Measurements from ENCODE around the gene TLR6.
"Not testable (repeated sequence)": the region's sequence is repeated elsewhere in the genome, so short reads cannot be mapped to it uniquely, and the experiment has no call there.

The TLR6 gene

GRCh38 chr4:38815885-38816782 lies 40.5 kb downstream of the TLR6 start:
- no peak overlapping the region for H3K4me3 ChIP-seq (ENCODE audit: low read length)
- no peak for DNase-seq (ENCODE audit: low read depth)
- TF ChIP-seq, protein P1, sequence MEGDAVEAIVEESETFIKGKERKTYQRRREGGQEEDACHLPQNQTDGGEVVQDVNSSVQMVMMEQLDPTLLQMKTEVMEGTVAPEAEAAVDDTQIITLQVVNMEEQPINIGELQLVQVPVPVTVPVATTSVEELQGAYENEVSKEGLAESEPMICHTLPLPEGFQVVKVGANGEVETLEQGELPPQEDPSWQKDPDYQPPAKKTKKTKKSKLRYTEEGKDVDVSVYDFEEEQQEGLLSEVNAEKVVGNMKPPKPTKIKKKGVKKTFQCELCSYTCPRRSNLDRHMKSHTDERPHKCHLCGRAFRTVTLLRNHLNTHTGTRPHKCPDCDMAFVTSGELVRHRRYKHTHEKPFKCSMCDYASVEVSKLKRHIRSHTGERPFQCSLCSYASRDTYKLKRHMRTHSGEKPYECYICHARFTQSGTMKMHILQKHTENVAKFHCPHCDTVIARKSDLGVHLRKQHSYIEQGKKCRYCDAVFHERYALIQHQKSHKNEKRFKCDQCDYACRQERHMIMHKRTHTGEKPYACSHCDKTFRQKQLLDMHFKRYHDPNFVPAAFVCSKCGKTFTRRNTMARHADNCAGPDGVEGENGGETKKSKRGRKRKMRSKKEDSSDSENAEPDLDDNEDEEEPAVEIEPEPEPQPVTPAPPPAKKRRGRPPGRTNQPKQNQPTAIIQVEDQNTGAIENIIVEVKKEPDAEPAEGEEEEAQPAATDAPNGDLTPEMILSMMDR (conservative IDR thresholded peaks at IDR 0.05; ENCODE audit: low read length): no peak

DNA sequence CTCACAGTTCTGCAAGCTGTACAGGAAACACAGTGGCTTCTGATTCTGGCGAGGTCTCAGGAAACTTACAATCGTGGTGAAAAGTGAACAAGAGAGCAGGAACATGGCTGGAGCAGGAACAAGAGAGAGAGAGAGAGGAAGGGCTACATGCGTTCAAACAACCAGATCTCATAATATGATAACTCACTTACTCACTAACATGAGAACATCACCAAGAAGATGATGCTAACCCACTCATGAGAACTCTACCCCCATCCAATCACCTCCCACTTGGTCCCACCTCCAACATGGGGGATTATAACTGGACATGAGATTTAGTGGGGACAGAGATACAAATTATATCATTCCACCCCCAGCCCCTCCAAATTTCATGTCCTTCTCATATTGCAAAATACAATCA lies 42.2 kb downstream of the TLR6 start:
- no peak overlapping the region for H3K4me3 ChIP-seq (ENCODE audit: low read length)
- TF ChIP-seq, protein P1 (conservative IDR thresholded peaks at IDR 0.05; ENCODE audit: low read length): no peak
- no peak for DNase-seq (ENCODE audit: low read depth)

GRCh38 chr4:38811297-38811696 lies 45.3 kb downstream of the TLR6 start:
- no peak overlapping the region for H3K4me3 ChIP-seq (ENCODE audit: low read length)
- DNase-seq (ENCODE audit: low read depth): no peak
- TF ChIP-seq, protein P1 (conservative IDR thresholded peaks at IDR 0.05; ENCODE audit: low read length): no peak

GRCh38 chr4:38807462-38807861 lies 49.2 kb downstream of the TLR6 start:
- not testable (repeated sequence) for DNase-seq (ENCODE audit: low read depth); H3K4me3 ChIP-seq (ENCODE audit: low read length)

DNA sequence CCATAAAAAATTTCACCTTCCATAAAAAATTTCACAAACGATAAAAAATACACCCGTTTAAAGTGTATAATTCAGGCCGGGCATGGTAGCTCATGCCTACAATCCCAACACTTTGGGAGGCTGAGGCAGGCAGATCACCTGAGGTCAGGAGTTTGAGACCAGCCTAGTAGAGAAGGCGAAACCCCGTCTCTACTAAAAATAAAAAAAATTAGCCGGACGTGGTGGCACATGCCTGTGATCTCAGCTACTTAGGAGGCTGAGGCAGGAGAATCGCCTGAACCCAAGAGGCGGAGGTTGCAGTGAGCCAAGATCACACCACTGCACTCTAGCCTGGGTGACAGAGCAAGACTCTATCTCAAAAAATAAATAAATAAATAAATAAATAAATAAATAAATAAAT lies 50.4 kb downstream of the TLR6 start:
- not testable (repeated sequence) for DNase-seq (ENCODE audit: low read depth); H3K4me3 ChIP-seq (ENCODE audit: low read length)

DNA sequence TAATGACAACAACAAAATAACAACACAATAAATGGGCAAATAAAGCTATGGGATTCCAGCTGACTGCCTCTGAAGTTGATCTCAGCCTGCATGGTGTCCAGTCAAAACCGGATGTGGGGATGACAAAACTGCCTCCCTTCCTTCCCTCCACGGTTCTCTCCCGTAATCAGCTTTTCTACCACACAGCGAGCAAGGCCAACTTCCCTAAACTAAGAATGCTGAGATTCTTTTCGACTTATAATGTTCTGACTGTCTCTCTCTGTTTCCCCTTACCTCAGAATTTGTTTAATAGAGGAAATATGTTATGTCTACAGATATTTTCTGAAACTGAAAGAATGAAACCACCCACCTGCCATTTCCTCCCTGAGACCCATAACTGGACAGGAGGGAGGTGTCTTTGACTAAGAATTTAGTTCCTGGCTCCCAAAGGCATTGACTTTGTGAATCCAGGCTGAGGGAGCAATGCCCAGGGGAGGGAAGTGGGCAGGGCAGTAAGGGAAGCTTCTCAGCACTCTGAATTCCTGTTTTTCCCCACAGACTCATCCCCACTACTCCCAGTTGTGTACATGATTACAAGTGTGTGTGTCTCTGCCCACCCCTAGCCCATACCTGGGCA lies 51.0 kb downstream of the TLR6 start:
- H3K4me3 ChIP-seq (ENCODE audit: low read length): no peak overlapping the region
- no peak for DNase-seq (ENCODE audit: low read depth)
- TF ChIP-seq, protein P1 (conservative IDR thresholded peaks at IDR 0.05; ENCODE audit: low read length): no peak

- H3K4me3 ChIP-seq (ENCODE audit: low read length): no peak within 1 kb of the TSS
- peak; percentile 68 for DNase-seq (ENCODE audit: low read depth)
- TF ChIP-seq, protein P1 (conservative IDR thresholded peaks at IDR 0.05; ENCODE audit: low read length): peak; percentile 61
These were observed 51.8 kb downstream of the TLR6 start, which contains the start of gene TLR1 for GRCh38 chr4:38804654-38805295. TLR1 (minus strand) TSS chr4:38804791; CDS start chr4:38798831, 5,960 bp downstream.
